Upper lobe of right lung (tissue), 1 donor: Measurements from ENCODE around the gene ZNRF1. TPM values are rescaled to one million over a fixed set of nuclear protein-coding genes. Genes with fewer than 3 reads are reported as not detected.

Experiments used
- ATAC-seq: fragments of 200-7000 bp; cut with Tn5 transposase; one replicate; pipeline ENCODE4 v1.9.1; 2020; ENCODE audit warnings: mild to moderate bottlenecking, moderate library complexity
- DNase-seq: peaks from one replicate; pipeline ENCODE4 v3.0.0-alpha.2; 2020
- H3K27ac ChIP-seq: fragments of 200-600 bp; one replicate; pipeline ENCODE4 v1.8.0; 2022
- H3K27me3 ChIP-seq: fragments of 200-600 bp; one replicate; pipeline ENCODE4 v1.8.0; 2022; ENCODE audit warnings: mild to moderate bottlenecking
- H3K36me3 ChIP-seq: fragments of 200-600 bp; one replicate; pipeline ENCODE4 v1.8.0; 2022
- H3K4me1 ChIP-seq: fragments of 200-600 bp; one replicate; pipeline ENCODE4 v1.8.0; 2022
- H3K4me3 ChIP-seq: fragments of 200-600 bp; one replicate; pipeline ENCODE4 v1.8.0; 2022; ENCODE audit warnings: mild to moderate bottlenecking
- H3K9me3 ChIP-seq: fragments of 200-600 bp; one replicate; pipeline ENCODE4 v1.8.0; 2022
- CTCF ChIP-seq: fragments of 200-600 bp; IDR thresholded peaks from one replicate; pipeline ENCODE4 v1.8.0; 2022; ENCODE audit warnings: antibody characterized with exemption
- intact Hi-C: fragments of 100-400 bp; cut with DNase I; formaldehyde crosslinking; loops from one replicate; pipeline ENCODE4 v1.11.0; 2022
- total RNA-seq: library from RNA; stranded (reverse); fragmentation: NEBNext Ultra II Directional; extraction: Animal tissue kit (Norgen Biotek cat#: 25700); gene quantifications from one replicate; pipeline ENCODE4 v1.2.1, GENCODE V29; 2021
- donor health status: DM: no; HTN: yes; CAD: no; lungs with severe emphysema.

ZNRF1 gene
- total RNA-seq, 1 donor from 2014 or later, result 21.3 TPM

DNA sequence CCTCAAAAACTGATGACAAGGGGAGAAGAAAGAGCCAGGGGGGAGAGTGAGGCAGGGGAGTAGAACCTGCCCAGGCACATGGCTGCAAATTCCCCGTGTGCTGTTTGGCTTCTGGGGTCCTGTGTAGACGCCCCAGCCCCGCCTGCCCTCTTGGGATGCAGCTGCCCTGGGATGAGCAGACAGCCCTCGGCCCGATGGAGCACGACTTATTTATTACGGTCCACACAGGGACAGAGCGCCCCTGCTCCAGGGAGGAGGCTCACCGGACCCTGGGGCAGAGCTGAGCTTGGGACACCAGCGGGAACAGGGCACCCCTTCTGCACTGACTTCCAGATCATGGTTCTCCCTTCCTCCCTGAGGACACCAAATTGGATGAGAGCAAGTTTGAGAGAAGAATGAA, 108.7 kb downstream of the ZNRF1 start:
- Histone ChIP-seq H3K27me3 (no peaks in the 10 kb centered on the region), H3K9me3 (no peaks in the 10 kb centered on the region), H3K36me3 (no peaks in the 10 kb centered on the region), H3K27ac (no peak overlapping the region), H3K4me3 (no peak overlapping the region), H3K4me1 (peaks cover 62% of the 10 kb centered on the region)
- DNase-seq (peak; percentile 49), ATAC-seq (no peak)
- TF ChIP-seq CTCF, result no peak
- intact Hi-C loops, result no loop called here

GRCh38 chr16:75108792-75109731, 110.2 kb downstream of the ZNRF1 start:
- TF ChIP-seq CTCF, result no peak
- H3K4me1 ChIP-seq, result peaks cover 65% of the 10 kb centered on the region
- ATAC-seq (peak; percentile 67), DNase-seq (peak; percentile 95)
- no peaks in the 10 kb centered on the region for H3K36me3 ChIP-seq
- no peak overlapping the region for H3K4me3 ChIP-seq
- H3K27me3 ChIP-seq, result no peaks in the 10 kb centered on the region
- peak overlapping the region; percentile 74 for H3K27ac ChIP-seq
- intact Hi-C loops, result no loop called here
- H3K9me3 ChIP-seq, result no peaks in the 10 kb centered on the region

DNA sequence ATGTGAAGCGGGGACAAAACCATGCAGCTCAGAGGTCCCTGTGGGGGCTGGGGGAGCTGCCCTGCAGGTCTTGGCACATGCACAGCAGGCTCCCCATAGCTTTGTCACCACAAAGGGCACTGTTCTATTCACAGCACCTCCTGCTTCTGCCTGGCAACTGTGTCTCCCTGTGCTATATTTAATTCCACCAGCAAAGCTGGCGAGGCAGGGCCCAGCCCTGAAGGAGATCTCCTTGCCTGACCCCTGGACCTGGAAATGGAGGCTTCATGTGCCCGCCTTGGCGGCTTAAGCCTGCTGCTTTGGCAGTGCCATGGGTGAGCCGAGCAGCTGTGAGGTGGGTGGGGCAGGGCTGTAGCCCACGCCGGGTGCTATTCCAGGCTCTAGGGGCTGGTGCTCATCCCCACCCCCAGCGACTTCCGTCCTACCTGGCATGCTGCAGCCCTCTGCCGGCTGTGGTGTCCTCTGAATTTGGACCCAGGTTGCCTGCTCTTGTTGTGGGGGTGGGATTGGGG, 111.0 kb downstream of the ZNRF1 start:
- H3K4me3 ChIP-seq, result no peak overlapping the region
- H3K9me3 ChIP-seq, result no peaks in the 10 kb centered on the region
- no peak for ATAC-seq
- H3K27ac ChIP-seq, result peak overlapping the region; percentile 74
- TF ChIP-seq CTCF, result no peak
- DNase-seq, result peak; percentile 61
- no peaks in the 10 kb centered on the region for H3K36me3 ChIP-seq
- H3K27me3 ChIP-seq, result no peaks in the 10 kb centered on the region
- intact Hi-C loops, result loop anchor here (5.0 kb wide), 1 partner anchor 112 kb away; the partner anchor contains the start of gene ZNRF1
- H3K4me1 ChIP-seq, result peaks cover 59% of the 10 kb centered on the region

DNA sequence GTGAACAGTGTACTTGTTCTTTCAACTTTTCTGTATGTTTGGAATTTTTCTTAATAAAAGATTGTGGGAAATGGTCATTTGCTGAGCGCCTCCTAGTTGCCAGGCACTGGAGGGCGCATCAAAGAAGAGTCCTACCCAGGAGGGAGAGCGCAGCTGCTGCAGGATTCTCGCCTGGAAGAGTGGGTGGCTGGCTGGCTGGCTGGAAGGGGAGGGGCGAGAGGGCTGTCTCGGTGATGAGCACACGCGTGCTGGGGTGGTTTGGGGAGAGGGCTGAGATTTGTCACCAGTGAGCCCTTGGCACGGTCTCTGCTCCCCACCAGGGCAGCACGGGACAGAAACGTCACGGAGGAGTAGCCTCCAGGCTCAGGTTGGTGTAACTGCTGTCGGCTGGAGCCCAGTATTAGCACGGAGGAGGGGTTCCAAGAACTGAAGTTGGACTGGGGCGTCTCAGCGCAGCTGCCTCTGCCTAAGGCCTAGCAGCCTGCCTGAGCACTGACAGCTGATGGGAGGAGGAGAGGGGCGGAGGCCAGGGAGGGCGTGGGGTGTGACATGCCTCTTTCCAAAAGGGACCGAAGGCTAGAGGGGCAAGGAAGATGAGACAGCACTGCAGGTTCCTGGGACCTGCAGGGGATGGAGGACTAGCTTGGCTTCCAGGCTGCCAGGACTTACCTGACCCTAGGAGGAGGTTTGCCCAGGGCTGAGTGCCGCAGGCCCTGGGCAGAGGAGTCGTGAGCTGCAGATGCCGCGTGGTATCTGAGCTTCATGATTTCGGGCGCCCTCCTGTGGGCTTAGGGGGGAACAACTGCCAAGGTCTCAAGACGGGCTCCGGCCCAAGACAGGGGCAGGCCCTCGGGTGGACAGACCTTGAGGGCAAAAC, 112.1 kb downstream of the ZNRF1 start:
- peak overlapping the region; percentile 15 for H3K4me3 ChIP-seq
- peaks cover 54% of the 10 kb centered on the region for H3K4me1 ChIP-seq
- no peaks in the 10 kb centered on the region for H3K9me3 ChIP-seq
- H3K27ac ChIP-seq, result peak overlapping the region; percentile 74
- DNase-seq (peak; percentile 92), ATAC-seq (peak; percentile 87)
- peak; percentile 91 for TF ChIP-seq CTCF
- H3K36me3 ChIP-seq, result no peaks in the 10 kb centered on the region
- no peaks in the 10 kb centered on the region for H3K27me3 ChIP-seq
- intact Hi-C loops, result loop anchor here (5.0 kb wide), 1 partner anchor 114 kb away; the partner anchor contains the start of gene ZNRF1

GRCh38 chr16:75111514-75111940, 112.7 kb downstream of the ZNRF1 start:
- H3K27me3 ChIP-seq, result no peaks in the 10 kb centered on the region
- intact Hi-C loops, result loop anchor here (5.0 kb wide), 1 partner anchor 114 kb away; the partner anchor contains the start of gene ZNRF1
- no peak for DNase-seq
- peaks cover 50% of the 10 kb centered on the region for H3K4me1 ChIP-seq
- peak overlapping the region; percentile 74 for H3K27ac ChIP-seq
- no peak overlapping the region for H3K4me3 ChIP-seq
- no peaks in the 10 kb centered on the region for H3K36me3 ChIP-seq
- no peaks in the 10 kb centered on the region for H3K9me3 ChIP-seq
- no peak for TF ChIP-seq CTCF
- no peak for ATAC-seq
